ENCODE data around the gene HNRNPAB. TPM values are rescaled to one million over a fixed set of nuclear protein-coding genes. Genes with fewer than 3 reads are reported as not detected.

The HNRNPAB gene
- total RNA-seq, 4 donors from 2014 or later, result 115 to 199 (median 169) TPM

DNA sequence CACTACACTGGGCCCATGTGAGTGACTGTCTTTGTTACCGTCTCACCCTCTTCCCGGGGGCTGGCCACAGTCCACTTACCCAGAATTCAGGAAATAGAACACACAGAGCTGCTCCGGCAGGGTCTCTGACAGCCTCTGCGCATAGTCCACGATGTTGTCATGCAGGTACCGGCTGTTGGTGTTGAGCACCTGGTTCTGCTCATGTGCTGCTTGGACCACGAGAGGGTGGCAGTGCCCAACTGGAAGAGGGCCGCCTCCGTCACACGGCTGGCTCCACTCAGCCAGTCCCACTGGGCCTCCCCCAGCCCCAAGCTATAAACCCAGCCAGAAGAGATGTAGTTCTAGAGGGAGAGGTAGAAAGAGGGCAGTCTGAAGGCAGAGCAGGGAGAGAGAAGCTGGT is 25.5 kb downstream of the HNRNPAB start:
- Histone ChIP-seq H3K36me3 (peaks cover 0 to 27% (median 2%) of the 10 kb centered on the region in 4 donors), H3K4me3 (no peak overlapping the region), H3K9me3 (no peaks in the 10 kb centered on the region), H3K27ac (peak overlapping the region in 3 of 4 donors; percentile 94 to 98 (median 98)), H3K4me1 (peaks cover 25 to 80% (median 43%) of the 10 kb centered on the region in 4 donors), H3K27me3 (no peaks in the 10 kb centered on the region)
- in situ Hi-C loops (cut with MboI; ENCODE audit: low pct_ligation_motif_present in 1 of 4, low pct_unique_long_range_greater_than_20kb in 1 of 4, low sequenced_read_pairs in 3 of 4), result no loop called here
- TF ChIP-seq POLR2A (IDR thresholded peaks at IDR 0.05) (no peak), EP300 (IDR thresholded peaks at IDR 0.05; ENCODE audit: low read depth) (no peak), POLR2AphosphoS5 (IDR thresholded peaks at IDR 0.05) (no peak), CTCF (IDR thresholded peaks at IDR 0.05) (no peak)
- WGBS, 2 donors (ENCODE audit: low coverage in 1 of 2), result 92% methylated on average over 10 of the region's 10 CpGs; no CpG with 5 or more reads in 1 of the 2 donors
- intact Hi-C loops (cut with DNase I; ENCODE audit: low total_unique reads), result no loop called here
- DNase-seq, result no peak

DNA sequence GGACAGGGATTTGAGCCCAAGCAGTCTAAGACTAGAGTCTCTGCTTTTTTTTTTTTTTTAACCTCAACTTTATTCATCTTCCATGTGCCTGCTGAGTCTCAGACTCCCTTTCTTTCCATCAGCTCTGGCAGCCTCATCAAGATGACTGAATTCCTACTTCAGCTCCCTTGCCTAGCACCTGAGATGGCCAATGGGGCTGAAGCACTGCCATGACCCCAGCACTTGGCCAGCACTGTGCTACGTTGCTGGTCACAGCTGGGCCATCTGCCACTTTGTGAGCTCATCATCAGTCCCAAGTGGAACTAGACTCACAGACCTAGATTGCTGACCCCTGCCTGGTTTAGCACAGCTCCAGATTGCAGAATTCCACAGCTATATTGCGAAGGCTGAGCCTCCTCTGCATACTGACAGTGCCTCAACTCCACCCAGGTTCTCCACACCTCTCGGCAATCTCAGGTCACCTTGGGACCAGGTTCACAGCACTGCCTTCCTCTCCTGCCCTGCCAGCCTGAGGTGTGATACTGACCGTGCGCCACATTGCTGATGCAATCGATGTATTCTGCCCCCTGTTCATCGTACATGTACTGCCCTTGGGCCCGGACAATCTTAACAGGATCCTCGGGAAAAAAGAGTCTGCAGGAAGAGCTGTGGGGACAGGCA is 26.7 kb downstream of the HNRNPAB start:
- in situ Hi-C loops (cut with MboI; ENCODE audit: low pct_ligation_motif_present in 1 of 4, low pct_unique_long_range_greater_than_20kb in 1 of 4, low sequenced_read_pairs in 3 of 4), result no loop called here
- H3K4me1 ChIP-seq, result peaks cover 25 to 71% (median 36%) of the 10 kb centered on the region in 4 donors
- 40% methylated on average over 9 of the region's 9 CpGs; no CpG with 5 or more reads in 1 of the 2 donors for WGBS, 2 donors (ENCODE audit: low coverage in 1 of 2)

GRCh38 chr5:178231539-178232123 is 27.3 kb downstream of the HNRNPAB start:
- intact Hi-C loops (cut with DNase I; ENCODE audit: low total_unique reads) (no loop called here), in situ Hi-C loops (cut with MboI; ENCODE audit: low pct_ligation_motif_present in 1 of 4, low pct_unique_long_range_greater_than_20kb in 1 of 4, low sequenced_read_pairs in 3 of 4) (no loop called here)
- Histone ChIP-seq H3K9me3 (no peaks in the 10 kb centered on the region), H3K27ac (peak overlapping the region; percentile 94 to 99 (median 98)), H3K4me1 (peaks cover 25 to 71% (median 33%) of the 10 kb centered on the region in 4 donors), H3K4me3 (peak overlapping the region; percentile 73 to 83 (median 78)), H3K36me3 (peaks cover 0 to 27% (median 2%) of the 10 kb centered on the region in 4 donors), H3K27me3 (no peaks in the 10 kb centered on the region)
- 11% methylated on average over 19 of the region's 21 CpGs; no CpG with 5 or more reads in 1 of the 2 donors for WGBS, 2 donors (ENCODE audit: low coverage in 1 of 2)
- DNase-seq, result no peak
- TF ChIP-seq POLR2A (IDR thresholded peaks at IDR 0.05) (no peak), EP300 (IDR thresholded peaks at IDR 0.05; ENCODE audit: low read depth) (no peak), POLR2AphosphoS5 (IDR thresholded peaks at IDR 0.05) (no peak), CTCF (IDR thresholded peaks at IDR 0.05) (no peak)

More for the DNA sequence above, 26.7 kb downstream of the HNRNPAB start:
- intact Hi-C loops (cut with DNase I; ENCODE audit: low total_unique reads), result no loop called here
- peak; percentile 65 for DNase-seq
- Histone ChIP-seq H3K36me3 (peaks cover 0 to 27% (median 2%) of the 10 kb centered on the region in 4 donors), H3K27me3 (no peaks in the 10 kb centered on the region), H3K27ac (peak overlapping the region; percentile 94 to 99 (median 98)), H3K9me3 (no peaks in the 10 kb centered on the region), H3K4me3 (peak overlapping the region; percentile 73 to 83 (median 78))
- TF ChIP-seq EP300 (IDR thresholded peaks at IDR 0.05; ENCODE audit: low read depth) (no peak), CTCF (IDR thresholded peaks at IDR 0.05) (no peak), POLR2AphosphoS5 (IDR thresholded peaks at IDR 0.05) (peak in 1 of 3 donors; percentile 68), POLR2A (IDR thresholded peaks at IDR 0.05) (peak; percentile 36)

DNA sequence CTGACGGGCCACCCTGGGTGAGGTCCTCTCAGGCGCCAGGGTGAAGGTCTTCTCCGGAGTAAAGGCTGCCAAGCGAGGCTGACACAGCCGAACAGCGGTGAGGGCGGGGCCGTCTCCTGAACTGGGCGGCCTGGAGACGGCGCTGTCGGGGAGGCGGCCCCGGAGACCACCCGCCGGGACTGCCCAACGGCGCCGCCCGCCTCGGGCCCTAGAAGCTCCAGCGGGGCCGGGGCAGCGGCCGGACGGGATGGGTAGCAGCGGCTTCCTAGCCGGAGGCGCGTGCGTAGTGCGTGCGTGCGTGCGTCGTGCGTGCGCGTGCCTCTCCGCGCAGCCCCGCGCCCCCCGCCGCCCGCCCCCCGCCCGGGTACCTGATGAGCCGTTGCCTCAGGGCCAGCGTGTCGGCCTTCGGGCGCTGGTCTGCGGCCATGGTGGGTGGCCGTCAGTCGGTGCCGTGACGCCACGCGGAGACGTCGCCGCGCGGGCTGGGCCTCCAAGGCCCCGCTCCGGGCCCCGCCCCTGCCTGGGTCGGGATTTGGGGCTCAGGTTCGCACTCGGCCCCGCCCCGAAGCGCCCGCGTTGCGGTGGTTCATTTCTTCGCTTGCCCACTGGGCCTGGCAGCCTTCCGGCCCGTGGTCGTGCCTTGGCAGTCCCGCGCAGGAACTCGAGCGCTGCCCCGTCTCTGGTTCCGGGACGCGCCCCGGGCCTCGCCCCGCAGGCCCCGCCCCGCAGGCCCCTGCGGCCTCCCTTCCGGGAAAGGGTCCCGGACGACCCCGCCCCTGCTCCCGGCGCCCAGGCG is 28.0 kb downstream of the HNRNPAB start, which contains the start of gene PHYKPL:
TSS of gene PHYKPL (minus strand) at position 679 of the 796 bp plus-strand sequence. CDS start at position 427, 252 bp downstream.
- H3K4me3 ChIP-seq, result peak within 1 kb of the TSS; percentile 73 to 83 (median 78)
- WGBS, 2 donors (ENCODE audit: low coverage in 1 of 2), result 1% methylated on average over 25 of the region's 102 CpGs; no CpG with 5 or more reads in 1 of the 2 donors
- H3K36me3 ChIP-seq, result peaks cover 0 to 27% (median 2%) of the 10 kb centered on the region in 4 donors
- H3K4me1 ChIP-seq, result peaks cover 25 to 72% (median 36%) of the 10 kb centered on the region in 4 donors
- peak; percentile 80 for DNase-seq
- peak; percentile 78 for TF ChIP-seq POLR2A (IDR thresholded peaks at IDR 0.05)
- peak; percentile 17 to 90 (median 83) for TF ChIP-seq POLR2AphosphoS5 (IDR thresholded peaks at IDR 0.05)
- TF ChIP-seq CTCF (IDR thresholded peaks at IDR 0.05), result no peak
- TF ChIP-seq EP300 (IDR thresholded peaks at IDR 0.05; ENCODE audit: low read depth), result peak; percentile 34
- no peaks in the 10 kb centered on the region for H3K9me3 ChIP-seq
- H3K27me3 ChIP-seq, result no peaks in the 10 kb centered on the region
- H3K27ac ChIP-seq, result peak within 1 kb of the TSS; percentile 94 to 99 (median 98)
- in situ Hi-C loops (cut with MboI; ENCODE audit: low pct_ligation_motif_present in 1 of 4, low pct_unique_long_range_greater_than_20kb in 1 of 4, low sequenced_read_pairs in 3 of 4), result no loop called here
- intact Hi-C loops (cut with DNase I; ENCODE audit: low total_unique reads), result no loop called here
